Neural progenitor cell (in vitro differentiated cells): ENCODE results near the gene OR13C2. TPM values are rescaled to one million over a fixed set of nuclear protein-coding genes. Genes with fewer than 3 reads are reported as not detected.
"Not testable (repeated sequence)": the region's sequence is repeated elsewhere in the genome, so short reads cannot be mapped to it uniquely, and the experiment has no call there.

Source experiments
- DNase-seq: peaks from one replicate; pipeline ENCODE4 v3.0.0-alpha.2; 2016; ENCODE audit warnings: low spot score
- H2AFZ ChIP-seq: fragments of 200-600 bp; sonication (generic); replicated peaks from 2 replicates; pipeline ENCODE4 v1.6.1; 2016; ENCODE audit warnings: antibody characterized with exemption
- H3F3A ChIP-seq: fragments of 200-600 bp; sonication (generic); 2 replicates; pipeline ENCODE4 v1.6.1; 2016; ENCODE audit warnings: antibody characterized with exemption, low read depth
- H3K27ac ChIP-seq: fragments of 200-600 bp; sonication (generic); 2 replicates; pipeline ENCODE4 v1.5.1; 2016; ENCODE audit warnings: mild to moderate bottlenecking
- H3K27me3 ChIP-seq: fragments of 200-600 bp; sonication (generic); 2 replicates; pipeline ENCODE4 v1.6.1; 2016; ENCODE audit warnings: mild to moderate bottlenecking, moderate library complexity
- H3K36me3 ChIP-seq: fragments of 200-600 bp; sonication (generic); 2 replicates; pipeline ENCODE4 v1.5.1; 2016
- H3K4me1 ChIP-seq: fragments of 200-600 bp; sonication (generic); 2 replicates; pipeline ENCODE4 v1.6.1; 2016; ENCODE audit warnings: mixed run types
- H3K4me2 ChIP-seq: fragments of 200-600 bp; sonication (generic); 2 replicates; pipeline ENCODE4 v1.6.1; 2016
- H3K4me3 ChIP-seq: fragments of 200-600 bp; sonication (generic); 2 replicates; pipeline ENCODE4 v1.5.1; 2016
- H3K79me2 ChIP-seq: fragments of 200-600 bp; sonication (generic); 2 replicates; pipeline ENCODE4 v1.6.1; 2016; ENCODE audit warnings: low read depth
- H3K9ac ChIP-seq: fragments of 200-600 bp; sonication (generic); 2 replicates; pipeline ENCODE4 v1.6.1; 2016
- H3K9me3 ChIP-seq: fragments of 200-600 bp; sonication (generic); 2 replicates; pipeline ENCODE4 v1.5.1; 2016; ENCODE audit warnings: low read depth
- H4K20me1 ChIP-seq: fragments of 200-600 bp; sonication (generic); 2 replicates; pipeline ENCODE4 v1.6.1; 2016; ENCODE audit warnings: low read depth
- H3K27ac Mint-ChIP-seq: 3 replicates; pipeline ENCODE4 v1.8.0; 2021; ENCODE audit warnings: mixed read lengths
- H3K27me3 Mint-ChIP-seq: 2 replicates; pipeline ENCODE4 v1.8.0; 2022; ENCODE audit warnings: low read depth, mild to moderate bottlenecking, inconsistent platforms, moderate library complexity, mixed read lengths; ENCODE audit not compliant: insufficient read depth
- H3K36me3 Mint-ChIP-seq: 3 replicates; pipeline ENCODE4 v1.8.0; 2021; ENCODE audit warnings: mixed read lengths
- H3K4me1 Mint-ChIP-seq: 3 replicates; pipeline ENCODE4 v1.8.0; 2021; ENCODE audit warnings: mixed read lengths
- H3K4me3 Mint-ChIP-seq: 3 replicates; pipeline ENCODE4 v1.8.0; 2021; ENCODE audit warnings: mild to moderate bottlenecking, moderate library complexity, mixed read lengths
- H3K9me3 Mint-ChIP-seq: 3 replicates; pipeline ENCODE4 v1.8.0; 2020; ENCODE audit warnings: mixed read lengths
- EZH2 ChIP-seq: fragments of 200-600 bp; sonication (generic); IDR thresholded peaks from 2 replicates; pipeline ENCODE4 v1.6.1; 2017; ENCODE audit warnings: antibody characterized with exemption, mild to moderate bottlenecking, moderate library complexity
- EZH2phosphoT487 ChIP-seq: fragments of 200-600 bp; sonication (generic); IDR thresholded peaks from 2 replicates; pipeline ENCODE4 v1.6.1; 2017; ENCODE audit warnings: antibody characterized with exemption
- total RNA-seq: library from RNA; depleted of rRNA; stranded (reverse); fragments of >200 nt; gene quantifications from 2 replicates; pipeline ENCODE4 v1.2.3, GENCODE V29; 2015; ENCODE audit warnings: low replicate concordance
- TF ChIP-seq, protein P1 (sequence below): fragments of 200-600 bp; sonication (generic); IDR thresholded peaks from 2 replicates; pipeline ENCODE4 v1.5.1; 2017; ENCODE audit warnings: antibody characterized with exemption, mild to moderate bottlenecking

Gene OR13C2, protein sequence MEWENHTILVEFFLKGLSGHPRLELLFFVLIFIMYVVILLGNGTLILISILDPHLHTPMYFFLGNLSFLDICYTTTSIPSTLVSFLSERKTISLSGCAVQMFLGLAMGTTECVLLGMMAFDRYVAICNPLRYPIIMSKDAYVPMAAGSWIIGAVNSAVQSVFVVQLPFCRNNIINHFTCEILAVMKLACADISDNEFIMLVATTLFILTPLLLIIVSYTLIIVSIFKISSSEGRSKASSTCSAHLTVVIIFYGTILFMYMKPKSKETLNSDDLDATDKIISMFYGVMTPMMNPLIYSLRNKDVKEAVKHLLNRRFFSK
- not detected in 2 replicates for total RNA-seq

DNA sequence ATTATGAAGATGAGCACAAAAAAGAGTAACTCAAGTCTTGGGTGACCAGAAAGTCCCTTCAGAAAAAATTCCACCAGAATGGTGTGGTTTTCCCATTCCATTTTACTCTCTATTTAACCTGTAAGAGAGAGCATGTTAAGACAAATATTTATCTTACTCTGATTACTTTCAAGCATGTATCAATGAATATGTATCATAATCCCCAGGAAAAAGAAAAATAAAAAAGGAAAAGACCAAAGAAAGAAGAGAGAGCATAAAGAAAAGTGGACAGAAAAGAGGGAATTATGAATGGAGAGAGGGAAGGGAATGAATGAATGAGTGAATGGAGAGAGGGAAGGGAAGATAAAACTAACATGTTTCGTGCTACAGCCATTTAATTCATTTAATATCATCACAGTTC lies at the start of gene OR13C2:
Gene OR13C2, minus strand, starts transcription at position 101 of the 400 bp plus-strand sequence. Its CDS starts 0 bp downstream, at position 101.
- not testable (repeated sequence) for DNase-seq, H3K9me3 Mint-ChIP-seq, H3K36me3 ChIP-seq, H3K9ac ChIP-seq, H3K27me3 Mint-ChIP-seq, H3K4me3 Mint-ChIP-seq, H3K36me3 Mint-ChIP-seq, H3K9me3 ChIP-seq, H3K27ac ChIP-seq, H4K20me1 ChIP-seq, H3K79me2 ChIP-seq, H3K27me3 ChIP-seq, H2AFZ ChIP-seq, H3K4me1 Mint-ChIP-seq, H3K27ac Mint-ChIP-seq, H3K4me3 ChIP-seq, H3F3A ChIP-seq
- Histone ChIP-seq H3K4me2 (peak within 1 kb of the TSS; percentile 43), H3K4me1 (peaks cover 19% of the 10 kb centered on the region)

DNA sequence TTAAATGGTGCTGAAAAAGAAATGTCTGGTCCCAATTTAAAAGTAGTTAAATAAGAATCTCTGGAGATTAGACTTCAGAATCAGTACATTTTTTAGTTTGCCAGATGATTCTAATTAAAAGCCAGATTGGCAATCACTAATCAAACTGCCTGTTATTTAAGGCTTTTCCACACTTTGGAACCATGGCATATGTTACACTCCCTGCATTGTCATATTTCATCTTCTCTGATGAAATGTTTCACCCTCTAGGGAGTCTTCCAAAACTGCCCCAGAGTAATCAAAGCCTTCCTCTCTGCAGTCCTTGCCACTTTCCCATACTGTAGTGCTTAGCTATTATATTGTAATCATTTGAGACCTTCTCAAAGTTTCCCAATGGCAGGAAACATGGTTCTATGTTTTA lies 30.0 kb upstream of the OR13C2 start:
- no peaks in the 10 kb centered on the region for H3K79me2 ChIP-seq
- peaks cover 9% of the 10 kb centered on the region for H3K9me3 Mint-ChIP-seq
- H3K27me3 ChIP-seq: no peaks in the 10 kb centered on the region
- H3K4me2 ChIP-seq: no peak overlapping the region
- H3K9me3 ChIP-seq: no peaks in the 10 kb centered on the region
- H3K4me3 Mint-ChIP-seq: no peak overlapping the region
- H2AFZ ChIP-seq: no peak overlapping the region
- H3K36me3 Mint-ChIP-seq: no peaks in the 10 kb centered on the region
- no peak overlapping the region for H3K27ac ChIP-seq
- no peaks in the 10 kb centered on the region for H3K4me1 ChIP-seq
- no peaks in the 10 kb centered on the region for H3K36me3 ChIP-seq
- H4K20me1 ChIP-seq: no peaks in the 10 kb centered on the region
- TF ChIP-seq EZH2 (no peak), EZH2phosphoT487 (no peak)
- TF ChIP-seq, protein P1, sequence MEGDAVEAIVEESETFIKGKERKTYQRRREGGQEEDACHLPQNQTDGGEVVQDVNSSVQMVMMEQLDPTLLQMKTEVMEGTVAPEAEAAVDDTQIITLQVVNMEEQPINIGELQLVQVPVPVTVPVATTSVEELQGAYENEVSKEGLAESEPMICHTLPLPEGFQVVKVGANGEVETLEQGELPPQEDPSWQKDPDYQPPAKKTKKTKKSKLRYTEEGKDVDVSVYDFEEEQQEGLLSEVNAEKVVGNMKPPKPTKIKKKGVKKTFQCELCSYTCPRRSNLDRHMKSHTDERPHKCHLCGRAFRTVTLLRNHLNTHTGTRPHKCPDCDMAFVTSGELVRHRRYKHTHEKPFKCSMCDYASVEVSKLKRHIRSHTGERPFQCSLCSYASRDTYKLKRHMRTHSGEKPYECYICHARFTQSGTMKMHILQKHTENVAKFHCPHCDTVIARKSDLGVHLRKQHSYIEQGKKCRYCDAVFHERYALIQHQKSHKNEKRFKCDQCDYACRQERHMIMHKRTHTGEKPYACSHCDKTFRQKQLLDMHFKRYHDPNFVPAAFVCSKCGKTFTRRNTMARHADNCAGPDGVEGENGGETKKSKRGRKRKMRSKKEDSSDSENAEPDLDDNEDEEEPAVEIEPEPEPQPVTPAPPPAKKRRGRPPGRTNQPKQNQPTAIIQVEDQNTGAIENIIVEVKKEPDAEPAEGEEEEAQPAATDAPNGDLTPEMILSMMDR: no peak
- no peak overlapping the region for H3K27ac Mint-ChIP-seq
- H3K4me3 ChIP-seq: no peak overlapping the region
- no peaks in the 10 kb centered on the region for H3F3A ChIP-seq
- no peaks in the 10 kb centered on the region for H3K27me3 Mint-ChIP-seq
- H3K4me1 Mint-ChIP-seq: no peaks in the 10 kb centered on the region
- no peak for DNase-seq
- H3K9ac ChIP-seq: no peak overlapping the region

DNA sequence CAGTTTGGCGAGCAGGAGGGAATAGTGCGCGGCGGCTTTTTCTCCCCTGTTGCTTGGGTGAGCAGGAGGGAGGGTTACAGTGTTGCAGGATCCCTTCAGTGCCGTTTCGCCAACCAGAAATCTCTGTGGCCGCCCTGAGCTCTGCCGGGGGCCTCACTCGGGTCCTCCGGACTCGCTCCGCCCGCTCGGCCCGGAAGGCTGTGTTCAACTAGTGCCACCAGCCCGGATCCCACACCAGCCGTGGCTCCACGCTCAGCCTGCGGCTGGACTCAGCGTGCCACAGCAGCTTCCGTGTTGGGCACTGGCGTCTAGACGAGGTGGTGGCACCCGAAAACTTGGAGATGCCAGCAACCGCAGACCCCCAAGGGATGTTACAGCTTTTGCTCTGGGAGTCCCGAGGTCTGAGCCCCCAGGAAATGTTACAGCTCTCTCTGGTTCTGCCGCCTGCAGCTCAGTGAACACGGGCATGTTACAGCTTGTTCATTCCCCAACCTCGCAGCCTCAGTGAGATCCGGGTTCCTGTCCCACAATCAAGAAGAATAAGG lies 28.6 kb upstream of the OR13C2 start:
- no peaks in the 10 kb centered on the region for H3K36me3 Mint-ChIP-seq
- H3K27me3 ChIP-seq: no peaks in the 10 kb centered on the region
- no peaks in the 10 kb centered on the region for H3K4me1 Mint-ChIP-seq
- H2AFZ ChIP-seq: no peak overlapping the region
- no peak for DNase-seq
- H3K36me3 ChIP-seq: no peaks in the 10 kb centered on the region
- no peaks in the 10 kb centered on the region for H4K20me1 ChIP-seq
- no peaks in the 10 kb centered on the region for H3K79me2 ChIP-seq
- H3K27me3 Mint-ChIP-seq: no peaks in the 10 kb centered on the region
- H3K9me3 Mint-ChIP-seq: peaks cover 3% of the 10 kb centered on the region
- H3K9ac ChIP-seq: no peak overlapping the region
- H3K4me2 ChIP-seq: no peak overlapping the region
- no peaks in the 10 kb centered on the region for H3F3A ChIP-seq
- no peak for TF ChIP-seq EZH2
- TF ChIP-seq EZH2phosphoT487: no peak
- TF ChIP-seq, protein P1: no peak
- H3K4me1 ChIP-seq: no peaks in the 10 kb centered on the region
- H3K27ac ChIP-seq: no peak overlapping the region
- no peak overlapping the region for H3K4me3 Mint-ChIP-seq
- no peak overlapping the region for H3K4me3 ChIP-seq
- no peaks in the 10 kb centered on the region for H3K9me3 ChIP-seq
- no peak overlapping the region for H3K27ac Mint-ChIP-seq

DNA sequence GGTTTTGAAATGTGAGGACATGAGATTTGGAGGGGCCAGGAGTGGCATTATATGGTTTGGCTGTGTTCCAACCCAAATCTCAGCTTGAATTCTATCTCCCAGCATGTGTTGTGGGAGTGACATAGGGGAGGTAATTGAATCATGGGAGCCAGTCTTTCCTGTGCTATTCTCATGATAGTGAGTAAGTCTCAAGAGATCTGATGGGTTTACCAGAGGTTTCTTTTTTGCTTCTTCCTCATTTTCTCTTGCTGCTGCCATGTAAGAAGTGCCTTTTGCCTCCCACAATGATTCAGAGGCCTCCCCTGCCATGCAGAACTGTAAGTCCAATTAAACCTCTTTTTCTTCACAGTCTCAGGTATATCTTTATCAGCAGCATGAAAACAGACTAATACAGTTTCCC lies 20.5 kb upstream of the OR13C2 start:
- not testable (repeated sequence) for H2AFZ ChIP-seq, H3K9ac ChIP-seq, H3F3A ChIP-seq, H4K20me1 ChIP-seq, H3K9me3 ChIP-seq, H3K27ac ChIP-seq, H3K79me2 ChIP-seq, H3K4me3 ChIP-seq, H3K9me3 Mint-ChIP-seq, H3K36me3 Mint-ChIP-seq, DNase-seq, H3K27me3 Mint-ChIP-seq, H3K27me3 ChIP-seq, H3K4me1 ChIP-seq, H3K4me1 Mint-ChIP-seq, H3K4me3 Mint-ChIP-seq, H3K27ac Mint-ChIP-seq, H3K36me3 ChIP-seq, H3K4me2 ChIP-seq
